Fibroblast of lung (primary cell): ENCODE measurements around the gene NDUFB7.

Source experiments
- CTCF ChIP-seq, 2 donors: IDR thresholded peaks in 1 of 2; conservative IDR thresholded peaks in 1 of 2; 1 replicate in 1 of 2; 2 replicates in 1 of 2; pipeline ENCODE4 v1.5.1; 2011 to 2012; ENCODE audit warnings: low read length in 2 of 2, control low read depth in 1 of 2, inconsistent platforms in 1 of 2, low read depth in 1 of 2, mild to moderate bottlenecking in 1 of 2
- EZH2 ChIP-seq: IDR thresholded peaks from 2 replicates; pipeline ENCODE4 v1.5.1; 2012; ENCODE audit warnings: low read length, control low read depth, mild to moderate bottlenecking; ENCODE audit errors: missing control alignments

GRCh38 chr19:14545716-14546082 is 26.2 kb downstream of the NDUFB7 start:
- TF ChIP-seq CTCF (conservative IDR thresholded peaks at IDR 0.05 in 1 of 2, IDR thresholded peaks at IDR 0.05 in 1 of 2; ENCODE audit: low read depth in 1 of 2, low read length in 2 of 2) (no peak), EZH2 (no peak)
